Smooth muscle cell (in vitro differentiated cells): Measurements from ENCODE around the gene KCNH8. TPM values are rescaled to one million over a fixed set of nuclear protein-coding genes. Genes with fewer than 3 reads are reported as not detected.

ENCODE experiments used
- DNase-seq: peaks from one replicate; lab custom pipeline; 2025; ENCODE audit not compliant: unreplicated experiment; lab: John Stamatoyannopoulos, UW
- H2AFZ ChIP-seq: fragments of 200-600 bp; sonication (generic); 2 replicates; pipeline ENCODE4 v1.6.0; 2016; ENCODE audit warnings: antibody characterized with exemption, low read depth, mild to moderate bottlenecking
- H3F3A ChIP-seq: fragments of 200-600 bp; sonication (generic); 2 replicates; pipeline ENCODE4 v1.6.0; 2017; ENCODE audit warnings: antibody characterized with exemption, low read depth
- H3K27ac ChIP-seq: fragments of 200-600 bp; sonication (generic); 2 replicates; pipeline ENCODE4 v1.5.1; 2016; ENCODE audit warnings: low read depth, mild to moderate bottlenecking
- H3K27me3 ChIP-seq: fragments of 200-600 bp; sonication (generic); 2 replicates; pipeline ENCODE4 v1.6.1; 2016; ENCODE audit warnings: low read depth, mild to moderate bottlenecking
- H3K36me3 ChIP-seq: fragments of 200-600 bp; sonication (generic); 2 replicates; pipeline ENCODE4 v1.5.1; 2016; ENCODE audit warnings: low read depth
- H3K4me1 ChIP-seq: fragments of 200-600 bp; sonication (generic); 2 replicates; pipeline ENCODE4 v1.5.1; 2016; ENCODE audit warnings: low read depth
- H3K4me2 ChIP-seq: fragments of 200-600 bp; sonication (generic); 2 replicates; pipeline ENCODE4 v1.6.0; 2016; ENCODE audit warnings: mild to moderate bottlenecking
- H3K4me3 ChIP-seq: fragments of 200-600 bp; sonication (generic); 2 replicates; pipeline ENCODE4 v1.5.1; 2016; ENCODE audit warnings: mild to moderate bottlenecking
- H3K79me2 ChIP-seq: fragments of 200-600 bp; sonication (generic); 2 replicates; pipeline ENCODE4 v1.6.0; 2016; ENCODE audit warnings: low read depth, mild to moderate bottlenecking
- H3K9ac ChIP-seq: fragments of 200-600 bp; sonication (generic); 2 replicates; pipeline ENCODE4 v1.6.0; 2016; ENCODE audit warnings: low read depth
- H3K9me3 ChIP-seq: fragments of 200-600 bp; sonication (generic); replicated peaks from 2 replicates; pipeline ENCODE4 v1.5.1; 2016; ENCODE audit warnings: low read depth
- H4K20me1 ChIP-seq: fragments of 200-600 bp; sonication (generic); 2 replicates; pipeline ENCODE4 v1.6.0; 2016; ENCODE audit warnings: low read depth
- CTCF ChIP-seq: fragments of 200-600 bp; sonication (generic); IDR thresholded peaks from 2 replicates; pipeline ENCODE4 v1.5.1; 2017; ENCODE audit warnings: borderline replicate concordance, mild to moderate bottlenecking, antibody characterized with exemption; ENCODE audit not compliant: insufficient read depth, poor library complexity, severe bottlenecking
- WGBS: methylation state at CpG from one replicate; pipeline ENCODE4 v1.1.7; 2016; ENCODE audit warnings: low lambda C conversion rate; 5-methylcytosine and 5-hydroxymethylcytosine counted together
- polyA plus RNA-seq: library from polyadenylated mRNA; unstranded; fragments of >200 nt; fragmentation: Nextera tagmentation; extraction: Ambion mirVana; gene quantifications from 2 replicates; pipeline ENCODE4 v1.2.1, GENCODE V29; 2016
- total RNA-seq: library from RNA; depleted of rRNA; stranded (reverse); fragments of >200 nt; gene quantifications from 2 replicates; pipeline ENCODE4 v1.2.3, GENCODE V29; 2014

KCNH8 gene
- total and polyA plus RNA-seq, 2 experiments from 2014 or later = 0.05 to 2.9 TPM

- TF ChIP-seq CTCF = no peak
- no peaks in the 10 kb centered on the region for H3F3A ChIP-seq
- H3K9ac ChIP-seq = no peak overlapping the region
- no peaks in the 10 kb centered on the region for H3K27me3 ChIP-seq
- no peaks in the 10 kb centered on the region for H3K4me1 ChIP-seq
- no peaks in the 10 kb centered on the region for H3K36me3 ChIP-seq
- no peak for DNase-seq
- WGBS = 71% methylated on average over 1 of the region's 1 CpG
- no peak overlapping the region for H3K27ac ChIP-seq
- no peaks in the 10 kb centered on the region for H4K20me1 ChIP-seq
- H3K9me3 ChIP-seq = no peaks in the 10 kb centered on the region
- no peak overlapping the region for H3K4me2 ChIP-seq
- no peak overlapping the region for H2AFZ ChIP-seq
- H3K79me2 ChIP-seq = no peaks in the 10 kb centered on the region
- no peak overlapping the region for H3K4me3 ChIP-seq
Observed at GRCh38 chr3:19114461-19114860, 33.8 kb upstream of the KCNH8 start.

GRCh38 chr3:19116239-19116638 lies 32.1 kb upstream of the KCNH8 start:
- H3K79me2 ChIP-seq = no peaks in the 10 kb centered on the region
- H3K4me2 ChIP-seq = no peak overlapping the region
- no peak overlapping the region for H2AFZ ChIP-seq
- H3K36me3 ChIP-seq = no peaks in the 10 kb centered on the region
- no peaks in the 10 kb centered on the region for H3F3A ChIP-seq
- no peak overlapping the region for H3K4me3 ChIP-seq
- no peak overlapping the region for H3K27ac ChIP-seq
- no peaks in the 10 kb centered on the region for H3K9me3 ChIP-seq
- WGBS = 80% methylated on average over 2 of the region's 2 CpGs
- DNase-seq = no peak
- no peaks in the 10 kb centered on the region for H3K4me1 ChIP-seq
- no peaks in the 10 kb centered on the region for H4K20me1 ChIP-seq
- H3K9ac ChIP-seq = no peak overlapping the region
- TF ChIP-seq CTCF = no peak
- no peaks in the 10 kb centered on the region for H3K27me3 ChIP-seq

- Histone ChIP-seq H3K9me3 (no peaks in the 10 kb centered on the region), H3K79me2 (no peaks in the 10 kb centered on the region), H2AFZ (no peak overlapping the region), H3K27me3 (no peaks in the 10 kb centered on the region), H3K4me2 (no peak overlapping the region), H3F3A (no peaks in the 10 kb centered on the region), H3K9ac (no peak overlapping the region), H3K27ac (no peak overlapping the region), H4K20me1 (no peaks in the 10 kb centered on the region), H3K4me1 (no peaks in the 10 kb centered on the region), H3K36me3 (no peaks in the 10 kb centered on the region), H3K4me3 (no peak overlapping the region)
- TF ChIP-seq CTCF = no peak
- 100% methylated on average over 1 of the region's 1 CpG for WGBS
- no peak for DNase-seq
Observed at GRCh38 chr3:19124752-19125151, 23.6 kb upstream of the KCNH8 start.

- no peaks in the 10 kb centered on the region for H3K36me3 ChIP-seq
- no peak overlapping the region for H3K4me3 ChIP-seq
- no peaks in the 10 kb centered on the region for H3K27me3 ChIP-seq
- WGBS = 93% methylated on average over 1 of the region's 1 CpG
- H2AFZ ChIP-seq = no peak overlapping the region
- H3K9me3 ChIP-seq = no peaks in the 10 kb centered on the region
- H3F3A ChIP-seq = no peaks in the 10 kb centered on the region
- no peaks in the 10 kb centered on the region for H4K20me1 ChIP-seq
- DNase-seq = no peak
- H3K4me1 ChIP-seq = no peaks in the 10 kb centered on the region
- H3K79me2 ChIP-seq = no peaks in the 10 kb centered on the region
- H3K9ac ChIP-seq = no peak overlapping the region
- TF ChIP-seq CTCF = no peak
- no peak overlapping the region for H3K4me2 ChIP-seq
- no peak overlapping the region for H3K27ac ChIP-seq
Observed at GRCh38 chr3:19139863-19140262, 8.4 kb upstream of the KCNH8 start.
